MM.1S (cell line): ENCODE measurements around the gene TIGD6.

Experiments used
- DNase-seq: peaks from one replicate; pipeline ENCODE4 v3.0.0-alpha.2; 2015
- H2AFZ ChIP-seq: fragments of 300-600 bp; sonication (generic); 2 replicates; pipeline ENCODE4 v1.6.0; 2016; ENCODE audit warnings: antibody characterized with exemption, low read length
- H3F3A ChIP-seq: fragments of 300-600 bp; sonication (generic); 2 replicates; pipeline ENCODE4 v1.6.1; 2016; ENCODE audit warnings: mild to moderate bottlenecking, antibody characterized with exemption, low read length, moderate library complexity, mixed read lengths; ENCODE audit not compliant: insufficient read depth
- H3K27ac ChIP-seq: fragments of 300-600 bp; sonication (generic); 2 replicates; pipeline ENCODE4 v1.5.1; 2016; ENCODE audit warnings: mild to moderate bottlenecking, low read length
- H3K27me3 ChIP-seq: fragments of 300-600 bp; sonication (generic); replicated peaks from 2 replicates; pipeline ENCODE4 v1.6.0; 2016; ENCODE audit warnings: low read length; ENCODE audit not compliant: insufficient read depth
- H3K36me3 ChIP-seq: fragments of 300-600 bp; sonication (generic); replicated peaks from 2 replicates; pipeline ENCODE4 v1.6.1; 2016; ENCODE audit warnings: mild to moderate bottlenecking, low read length, mixed read lengths; ENCODE audit not compliant: insufficient read depth
- H3K4me1 ChIP-seq: fragments of 300-600 bp; sonication (generic); 2 replicates; pipeline ENCODE4 v1.6.1; 2016; ENCODE audit warnings: low read length, mixed read lengths
- H3K4me2 ChIP-seq: fragments of 300-600 bp; sonication (generic); 2 replicates; pipeline ENCODE4 v1.6.0; 2016; ENCODE audit warnings: low read depth, low read length
- H3K4me3 ChIP-seq: fragments of 300-600 bp; sonication (generic); 2 replicates; pipeline ENCODE4 v1.5.1; 2016; ENCODE audit warnings: low read length, mixed read lengths
- H3K79me2 ChIP-seq: fragments of 300-600 bp; sonication (generic); 2 replicates; pipeline ENCODE4 v1.6.1; 2016; ENCODE audit warnings: mixed run types, low read length, mixed read lengths
- H3K9ac ChIP-seq: fragments of 300-600 bp; sonication (generic); 2 replicates; pipeline ENCODE4 v1.6.1; 2016; ENCODE audit warnings: low read length, mixed read lengths
- H3K9me2 ChIP-seq: fragments of 300-600 bp; sonication (generic); replicated peaks from 2 replicates; pipeline ENCODE4 v1.6.1; 2016; ENCODE audit warnings: mild to moderate bottlenecking, low read length, mixed read lengths; ENCODE audit not compliant: insufficient read depth
- H3K9me3 ChIP-seq: fragments of 300-600 bp; sonication (generic); replicated peaks from 2 replicates; pipeline ENCODE4 v1.6.1; 2016; ENCODE audit warnings: mild to moderate bottlenecking, low read length, mixed read lengths; ENCODE audit not compliant: insufficient read depth
- H4K20me1 ChIP-seq: fragments of 300-600 bp; sonication (generic); 2 replicates; pipeline ENCODE4 v1.6.1; 2016; ENCODE audit warnings: mild to moderate bottlenecking, low read length, moderate library complexity, mixed read lengths; ENCODE audit not compliant: insufficient read depth
- EZH2 ChIP-seq: fragments of 300-600 bp; sonication (generic); optimal IDR thresholded peaks from 2 replicates; pipeline ENCODE3; 2017; ENCODE audit warnings: low read depth, mild to moderate bottlenecking, antibody characterized with exemption, low read length, mixed read lengths
- EZH2phosphoT487 ChIP-seq: fragments of 300-600 bp; sonication (generic); IDR thresholded peaks from 2 replicates; pipeline ENCODE4 v1.6.1; 2018; ENCODE audit warnings: antibody characterized with exemption, low read length
- TF ChIP-seq, protein P1 (sequence below): fragments of 300-600 bp; sonication (generic); IDR thresholded peaks from 2 replicates; pipeline ENCODE4 v1.5.1; 2016; ENCODE audit warnings: antibody characterized with exemption, low read length, mixed read lengths

Gene TIGD6

DNA sequence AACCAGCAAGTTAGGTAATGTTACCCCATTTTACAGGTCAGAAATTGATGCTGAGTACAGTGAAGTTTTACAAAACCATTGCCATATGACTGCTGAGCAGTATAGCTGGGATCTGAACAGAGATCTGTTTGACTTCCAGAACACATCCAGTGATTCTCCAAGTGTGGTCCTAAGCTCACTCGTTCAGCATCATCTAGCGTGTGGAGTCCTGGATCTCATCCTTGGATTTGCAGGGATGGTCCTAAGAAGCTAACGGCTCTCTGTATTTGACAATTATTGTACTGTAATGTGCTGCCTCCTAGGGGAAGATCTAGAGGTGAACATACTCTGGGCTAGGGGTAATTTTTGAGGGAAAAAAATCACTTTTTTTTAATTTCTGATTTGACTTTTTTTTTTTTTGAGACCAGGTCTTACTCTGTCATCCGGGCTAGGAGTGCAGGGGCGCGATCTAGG, 38.5 kb downstream of the TIGD6 start:
- Histone ChIP-seq H3K9ac (no peak overlapping the region), H3K9me2 (no peaks in the 10 kb centered on the region), H3K4me1 (peaks cover 15% of the 10 kb centered on the region), H3K9me3 (no peaks in the 10 kb centered on the region), H3K27me3 (no peaks in the 10 kb centered on the region), H3K27ac (no peak overlapping the region), H3K4me3 (no peak overlapping the region), H3K79me2 (no peaks in the 10 kb centered on the region), H3F3A (peaks cover 19% of the 10 kb centered on the region), H2AFZ (no peak overlapping the region), H3K36me3 (no peaks in the 10 kb centered on the region), H3K4me2 (no peak overlapping the region; the same call in 1 of the 2 replicates), H4K20me1 (no peaks in the 10 kb centered on the region)
- DNase-seq = peak; percentile 21
- TF ChIP-seq, protein P1, sequence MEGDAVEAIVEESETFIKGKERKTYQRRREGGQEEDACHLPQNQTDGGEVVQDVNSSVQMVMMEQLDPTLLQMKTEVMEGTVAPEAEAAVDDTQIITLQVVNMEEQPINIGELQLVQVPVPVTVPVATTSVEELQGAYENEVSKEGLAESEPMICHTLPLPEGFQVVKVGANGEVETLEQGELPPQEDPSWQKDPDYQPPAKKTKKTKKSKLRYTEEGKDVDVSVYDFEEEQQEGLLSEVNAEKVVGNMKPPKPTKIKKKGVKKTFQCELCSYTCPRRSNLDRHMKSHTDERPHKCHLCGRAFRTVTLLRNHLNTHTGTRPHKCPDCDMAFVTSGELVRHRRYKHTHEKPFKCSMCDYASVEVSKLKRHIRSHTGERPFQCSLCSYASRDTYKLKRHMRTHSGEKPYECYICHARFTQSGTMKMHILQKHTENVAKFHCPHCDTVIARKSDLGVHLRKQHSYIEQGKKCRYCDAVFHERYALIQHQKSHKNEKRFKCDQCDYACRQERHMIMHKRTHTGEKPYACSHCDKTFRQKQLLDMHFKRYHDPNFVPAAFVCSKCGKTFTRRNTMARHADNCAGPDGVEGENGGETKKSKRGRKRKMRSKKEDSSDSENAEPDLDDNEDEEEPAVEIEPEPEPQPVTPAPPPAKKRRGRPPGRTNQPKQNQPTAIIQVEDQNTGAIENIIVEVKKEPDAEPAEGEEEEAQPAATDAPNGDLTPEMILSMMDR = peak; percentile 46
- no peak for TF ChIP-seq EZH2

DNA sequence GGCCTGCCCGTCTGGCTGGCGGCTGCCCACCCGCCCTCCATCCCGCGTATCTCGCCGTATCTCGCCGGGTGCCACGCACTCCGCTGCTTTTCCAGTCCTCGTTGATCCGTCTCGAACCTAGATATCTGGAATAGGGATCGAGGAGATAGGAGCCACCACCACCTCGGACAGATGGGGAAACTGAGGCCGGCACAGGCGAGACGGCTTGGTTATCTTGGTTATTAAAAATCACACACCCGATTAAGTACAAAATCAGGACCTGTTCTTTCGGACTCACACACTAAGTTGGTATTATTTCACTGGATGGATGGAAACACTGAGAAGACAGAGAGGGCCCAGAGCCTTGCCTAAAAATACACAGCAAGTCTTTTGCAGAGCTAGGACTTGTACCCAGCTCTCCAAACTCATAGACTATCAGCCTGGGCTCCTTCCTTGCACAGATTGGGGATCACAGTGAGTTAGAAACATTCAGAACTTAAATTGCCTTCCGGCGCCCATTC, 39.2 kb downstream of the TIGD6 start:
- no peaks in the 10 kb centered on the region for H3K36me3 ChIP-seq
- H3K4me1 ChIP-seq = peaks cover 15% of the 10 kb centered on the region
- H3F3A ChIP-seq = peaks cover 19% of the 10 kb centered on the region
- peak overlapping the region; percentile 90 for H2AFZ ChIP-seq
- no peaks in the 10 kb centered on the region for H3K9me2 ChIP-seq
- no peak overlapping the region for H3K27ac ChIP-seq
- TF ChIP-seq, protein P1 = no peak
- TF ChIP-seq EZH2 (no peak), EZH2phosphoT487 (no peak)
- no peaks in the 10 kb centered on the region for H3K79me2 ChIP-seq
- no peaks in the 10 kb centered on the region for H3K27me3 ChIP-seq
- H3K4me2 ChIP-seq = peak overlapping the region; percentile 97
- H3K9me3 ChIP-seq = no peaks in the 10 kb centered on the region
- peak overlapping the region; percentile 58 for H3K9ac ChIP-seq
- H4K20me1 ChIP-seq = no peaks in the 10 kb centered on the region
- peak overlapping the region; percentile 81 for H3K4me3 ChIP-seq
- DNase-seq = peak; percentile 6

DNA sequence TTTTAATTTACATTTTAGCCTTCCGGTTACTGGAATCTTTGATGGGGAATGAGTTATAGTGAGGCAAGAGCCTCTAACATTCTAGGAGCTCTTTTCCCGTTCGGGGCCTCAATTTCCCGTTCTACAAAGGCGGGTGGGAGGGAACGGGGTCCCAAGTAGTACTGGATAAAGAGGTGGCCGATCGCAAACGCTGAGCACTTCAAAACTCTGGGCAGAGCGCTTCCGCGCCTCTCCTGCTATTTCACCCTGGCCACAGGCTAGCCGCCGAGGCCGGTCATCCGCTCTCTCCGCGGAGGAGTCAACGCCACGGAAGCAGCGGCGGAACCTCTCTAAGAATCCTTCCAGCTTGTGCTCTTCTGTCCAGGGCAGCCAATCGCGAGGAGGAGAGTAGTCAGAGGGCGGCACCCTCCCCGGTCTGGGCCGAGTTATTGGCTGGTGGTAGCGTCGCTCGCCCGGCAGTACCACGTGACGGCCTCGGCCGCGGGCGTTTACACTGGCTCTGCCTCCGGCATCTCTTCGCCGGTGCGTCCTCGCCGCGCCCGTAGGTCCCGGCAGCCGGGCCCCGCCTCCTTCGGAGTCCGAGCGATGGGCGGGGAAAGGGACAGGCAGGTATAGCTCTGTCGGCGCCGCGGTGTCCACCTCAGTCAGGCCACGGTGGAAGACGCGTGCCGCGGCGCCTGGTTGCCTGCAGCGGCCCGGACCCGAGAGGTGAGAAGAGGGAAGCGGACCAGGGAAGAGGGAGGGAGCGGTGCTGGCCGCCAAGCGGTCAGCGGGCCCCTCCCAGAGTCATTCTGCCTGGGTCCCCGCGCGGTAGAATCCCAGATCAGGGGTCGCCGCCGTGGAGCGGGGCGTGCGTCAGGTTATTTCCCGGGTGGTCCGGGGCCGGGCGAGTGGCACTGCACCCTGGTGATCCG, 39.9 kb downstream of the TIGD6 start, which contains the start of gene SLC26A2:
TSS of gene SLC26A2 (plus strand) at position 487 of the 914 bp plus-strand sequence. CDS start 16,895 bp downstream, outside the sequence.
- no peaks in the 10 kb centered on the region for H3K9me2 ChIP-seq
- peak within 1 kb of the TSS; percentile 83 for H3K27ac ChIP-seq
- DNase-seq = peak; percentile 98
- H3K4me3 ChIP-seq = peak within 1 kb of the TSS; percentile 81
- no peaks in the 10 kb centered on the region for H4K20me1 ChIP-seq
- H3F3A ChIP-seq = peaks cover 19% of the 10 kb centered on the region
- H3K79me2 ChIP-seq = no peaks in the 10 kb centered on the region
- no peaks in the 10 kb centered on the region for H3K9me3 ChIP-seq
- no peaks in the 10 kb centered on the region for H3K36me3 ChIP-seq
- peak within 1 kb of the TSS; percentile 97 for H3K4me2 ChIP-seq
- TF ChIP-seq, protein P1 = no peak
- TF ChIP-seq EZH2phosphoT487 = no peak
- TF ChIP-seq EZH2 = no peak
- H2AFZ ChIP-seq = peak within 1 kb of the TSS; percentile 95
- H3K4me1 ChIP-seq = peaks cover 15% of the 10 kb centered on the region
- H3K27me3 ChIP-seq = no peaks in the 10 kb centered on the region
- peak within 1 kb of the TSS; percentile 80 for H3K9ac ChIP-seq
